Measurements from ENCODE around the gene SP7.
"Not testable (repeated sequence)": the region's sequence is repeated elsewhere in the genome, so short reads cannot be mapped to it uniquely, and the experiment has no call there.

SP7 gene
- 0 to 0.09 (median 0) reads per million in 18 experiments for total RNA-seq

DNA sequence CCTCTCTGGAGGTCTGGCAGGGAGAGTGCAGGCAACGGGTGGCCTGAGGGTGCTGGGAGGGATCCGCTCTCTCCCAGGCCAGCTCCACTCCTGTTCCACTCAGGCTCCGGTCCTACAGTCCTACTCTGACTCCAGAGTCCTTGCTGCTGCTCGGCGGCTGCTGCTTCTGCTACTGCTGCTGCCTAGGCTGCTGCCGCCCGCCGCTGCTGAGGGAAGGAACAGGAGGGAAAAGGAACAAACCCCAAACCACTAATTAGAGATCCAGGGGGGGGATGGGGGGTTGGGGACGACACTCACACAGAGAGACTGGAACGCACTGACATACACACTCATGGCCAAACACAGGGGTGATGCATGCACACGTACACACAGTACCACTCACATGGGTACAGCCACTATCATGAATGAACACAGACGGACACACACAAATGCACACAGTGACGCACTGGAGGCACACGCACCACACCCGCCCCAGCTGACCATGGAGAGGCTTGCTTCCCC, at the start of gene SP7:
TSS of gene SP7 (minus strand) at position 174 of the 501 bp plus-strand sequence. CDS start 708 bp downstream, outside the sequence.
- peak in 1 of 2 donors; percentile 44 for DNase-seq

DNA sequence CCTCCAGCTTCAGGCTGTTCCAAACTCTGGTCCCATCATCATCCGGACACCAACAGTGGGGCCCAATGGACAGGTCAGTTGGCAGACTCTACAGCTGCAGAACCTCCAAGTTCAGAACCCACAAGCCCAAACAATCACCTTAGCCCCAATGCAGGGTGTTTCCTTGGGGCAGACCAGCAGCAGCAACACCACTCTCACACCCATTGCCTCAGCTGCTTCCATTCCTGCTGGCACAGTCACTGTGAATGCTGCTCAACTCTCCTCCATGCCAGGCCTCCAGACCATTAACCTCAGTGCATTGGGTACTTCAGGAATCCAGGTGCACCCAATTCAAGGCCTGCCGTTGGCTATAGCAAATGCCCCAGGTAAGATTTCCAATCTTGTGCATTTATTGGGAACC, 47.1 kb upstream of the SP7 start:
- no peak for DNase-seq

DNA sequence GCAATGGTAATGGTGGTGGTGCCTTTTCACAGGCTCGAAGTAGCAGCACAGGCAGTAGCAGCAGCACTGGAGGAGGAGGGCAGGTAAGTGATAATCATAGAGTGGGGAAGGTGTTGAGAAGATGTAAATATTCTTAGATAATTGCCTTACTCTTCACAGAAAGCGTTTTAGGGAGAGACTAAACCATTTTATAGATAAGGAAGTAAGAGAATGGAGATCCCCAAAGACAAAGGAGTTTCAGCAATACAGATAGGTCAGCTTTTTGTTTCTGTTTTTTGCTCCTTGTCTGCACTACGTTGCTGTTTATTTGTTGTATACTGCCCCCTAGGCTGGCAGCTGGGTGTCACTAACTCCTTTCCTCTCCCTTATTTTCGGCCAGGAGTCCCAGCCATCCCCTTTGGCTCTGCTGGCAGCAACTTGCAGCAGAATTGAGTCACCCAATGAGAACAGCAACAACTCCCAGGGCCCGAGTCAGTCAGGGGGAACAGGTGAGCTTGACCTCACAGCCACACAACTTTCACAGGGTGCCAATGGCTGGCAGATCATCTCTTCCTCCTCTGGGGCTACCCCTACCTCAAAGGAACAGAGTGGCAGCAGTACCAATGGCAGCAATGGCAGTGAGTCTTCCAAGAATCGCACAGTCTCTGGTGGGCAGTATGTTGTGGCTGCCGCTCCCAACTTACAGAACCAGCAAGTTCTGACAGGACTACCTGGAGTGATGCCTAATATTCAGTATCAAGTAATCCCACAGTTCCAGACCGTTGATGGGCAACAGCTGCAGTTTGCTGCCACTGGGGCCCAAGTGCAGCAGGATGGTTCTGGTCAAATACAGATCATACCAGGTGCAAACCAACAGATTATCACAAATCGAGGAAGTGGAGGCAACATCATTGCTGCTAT, 45.8 kb upstream of the SP7 start:
- DNase-seq, result peak; percentile 86

DNA sequence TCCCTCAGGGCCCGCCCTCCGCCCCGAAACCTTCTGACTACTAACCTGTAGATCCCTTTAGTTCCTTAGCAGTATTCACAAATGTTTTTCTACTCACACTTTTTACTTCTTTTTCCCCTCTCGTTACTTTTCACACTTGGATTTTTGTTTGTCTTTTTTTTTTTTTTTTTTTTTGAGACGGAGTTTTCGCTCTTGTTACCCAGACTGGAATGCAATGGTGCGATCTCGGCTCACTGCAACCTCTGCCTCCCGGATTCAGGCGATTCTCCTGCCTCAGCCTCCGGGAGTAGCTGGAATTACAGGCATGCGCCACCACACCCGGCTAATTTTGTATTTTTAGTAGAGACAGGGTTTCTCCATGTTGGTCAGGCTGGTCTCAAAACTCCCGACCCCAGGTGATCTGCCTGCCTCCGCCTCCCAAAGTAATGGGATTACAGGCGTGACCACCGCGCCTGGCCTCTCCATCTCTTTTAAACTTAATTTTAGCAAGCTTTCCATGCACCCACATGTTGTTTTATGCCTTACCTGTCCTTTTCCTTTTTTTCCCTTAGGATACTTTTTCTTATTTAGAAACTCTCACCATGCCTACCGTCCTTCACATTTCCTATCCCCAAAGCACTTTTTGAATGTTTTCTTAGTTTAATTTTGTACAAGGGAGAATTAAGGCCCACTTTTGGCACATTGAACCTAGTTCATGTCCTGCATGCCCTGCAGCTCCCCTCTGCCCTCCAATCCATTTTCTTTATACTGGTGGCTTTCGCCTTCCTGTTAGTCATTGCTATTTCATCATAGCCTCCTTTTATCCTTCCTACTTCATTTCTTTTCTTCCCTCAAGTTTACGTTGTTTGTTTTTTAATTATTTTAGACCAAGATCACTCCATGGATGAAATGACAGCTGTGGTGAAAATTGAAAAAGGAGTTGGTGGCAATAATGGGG, 44.9 kb upstream of the SP7 start:
- DNase-seq, result peak; percentile 57 to 68

DNA sequence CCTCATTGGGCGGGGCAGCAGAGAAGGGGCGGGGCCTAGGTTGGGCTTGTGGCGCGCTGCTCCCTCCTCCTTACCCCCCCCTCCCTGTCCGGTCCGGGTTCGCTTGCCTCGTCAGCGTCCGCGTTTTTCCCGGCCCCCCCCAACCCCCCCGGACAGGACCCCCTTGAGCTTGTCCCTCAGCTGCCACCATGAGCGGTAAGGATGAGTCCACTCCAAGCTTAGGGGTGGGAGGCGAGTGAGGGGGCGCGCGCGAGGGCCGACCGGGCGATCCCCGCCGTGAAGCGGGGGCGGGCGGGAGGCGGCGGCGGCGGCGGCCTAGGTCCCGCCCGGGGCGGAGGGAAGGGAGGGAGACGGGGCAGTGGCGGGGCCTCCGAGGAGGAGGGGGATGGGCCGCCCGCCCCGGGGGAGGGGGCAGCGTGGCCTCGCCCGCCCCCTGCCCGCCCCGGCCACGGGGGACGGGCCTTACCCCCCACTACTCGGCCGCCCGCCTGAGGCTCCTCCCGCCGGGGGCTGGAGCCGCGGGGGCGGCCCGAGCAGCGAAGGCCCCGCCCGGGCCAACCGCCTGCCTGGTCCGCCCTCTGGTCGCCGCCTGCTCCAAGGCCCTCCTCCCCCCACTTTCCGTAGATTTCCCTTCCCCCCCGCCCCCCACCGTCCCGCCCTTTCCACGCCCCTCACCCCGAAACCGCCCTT, 44.1 kb upstream of the SP7 start, which contains the start of gene SP1:
TSS of gene SP1 (plus strand) at position 73 of the 690 bp plus-strand sequence. CDS start at position 189, 116 bp downstream.
- peak; percentile 93 to 95 for DNase-seq

DNA sequence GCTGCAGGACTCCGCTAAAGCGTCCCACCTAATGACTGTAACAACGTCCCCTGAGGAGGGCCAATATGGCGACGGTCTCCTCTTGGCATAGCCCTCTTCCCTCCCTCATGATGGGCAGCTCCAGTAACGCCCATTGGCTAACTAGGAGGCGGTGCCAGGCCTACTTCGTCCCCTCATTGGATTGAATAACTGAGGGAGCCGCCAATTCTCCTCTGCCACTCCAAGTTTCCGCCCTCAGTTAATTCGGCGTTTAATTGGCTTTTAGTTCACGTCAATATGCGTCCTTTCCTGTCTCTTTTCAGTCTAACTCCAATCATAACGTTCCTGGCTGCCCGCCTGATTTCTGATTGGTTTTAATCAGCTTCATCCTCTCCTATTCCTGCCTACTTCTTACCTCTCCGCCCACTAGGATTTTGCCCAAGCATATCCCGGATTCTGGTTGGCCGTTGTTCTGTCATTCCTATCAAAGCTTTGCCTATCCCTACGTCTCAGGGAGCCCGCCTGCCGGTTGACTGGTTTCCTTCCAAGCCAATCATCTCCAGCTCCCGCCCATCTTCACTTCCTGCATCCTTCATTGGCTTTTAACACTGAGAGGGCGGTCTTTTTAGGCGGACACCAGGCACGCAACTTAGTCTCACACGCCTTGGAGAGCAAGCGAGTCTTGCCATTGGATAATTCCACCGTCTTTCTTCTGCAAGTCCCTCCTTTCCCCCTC, 43.4 kb upstream of the SP7 start:
- DNase-seq, result peak; percentile 100

DNA sequence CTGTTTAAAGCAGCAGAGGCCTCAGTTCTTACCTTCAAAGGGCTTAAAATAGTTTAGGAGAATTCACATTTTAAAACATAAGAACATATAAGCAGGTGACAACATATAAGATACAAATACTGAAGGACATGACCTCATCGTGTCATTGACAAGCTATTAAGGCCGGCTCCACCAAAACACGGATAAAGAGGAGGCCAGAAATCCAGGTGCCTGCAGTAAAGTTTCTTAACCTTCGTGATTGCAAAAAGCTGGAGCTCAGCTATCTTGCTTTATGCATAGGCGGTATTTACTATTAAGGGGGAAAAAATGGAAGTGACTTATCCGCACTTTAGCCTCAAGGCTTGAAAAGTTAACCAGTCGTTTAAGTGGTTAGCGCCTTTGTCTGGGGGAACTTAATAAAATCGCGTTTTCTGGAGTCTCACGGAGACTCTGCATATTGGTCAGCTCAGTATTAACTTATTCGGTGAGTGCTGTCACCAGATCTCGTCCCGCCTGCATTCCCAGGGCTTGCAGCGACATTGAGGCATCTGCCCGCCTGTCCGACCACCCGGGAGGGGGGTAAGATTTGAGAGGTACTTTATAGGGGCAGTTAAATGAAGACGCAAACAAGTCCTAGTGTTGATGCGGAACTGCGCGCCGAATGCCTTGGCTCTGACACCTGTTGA, 42.7 kb upstream of the SP7 start:
- DNase-seq, result peak in 1 of 2 donors; percentile 7

DNA sequence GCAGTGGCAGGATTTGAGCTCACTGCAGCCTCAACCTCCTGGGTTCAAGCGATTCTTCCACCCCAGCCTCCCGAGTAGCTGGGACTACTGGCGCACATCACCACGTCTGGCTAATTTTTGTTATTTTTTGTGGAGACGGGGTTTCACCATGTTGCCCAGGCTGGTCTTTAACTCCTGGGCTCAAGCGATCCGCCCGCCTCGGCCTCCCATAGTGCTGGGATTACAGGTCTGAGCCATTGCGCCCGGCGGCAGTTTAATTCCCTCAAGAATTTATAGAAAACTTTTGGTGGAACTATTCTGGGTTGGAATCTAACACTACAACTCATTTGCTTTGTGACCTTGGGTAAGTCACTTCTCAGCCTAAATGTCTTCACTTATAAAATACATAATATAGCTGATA, 42.1 kb upstream of the SP7 start:
- DNase-seq, result no peak

DNA sequence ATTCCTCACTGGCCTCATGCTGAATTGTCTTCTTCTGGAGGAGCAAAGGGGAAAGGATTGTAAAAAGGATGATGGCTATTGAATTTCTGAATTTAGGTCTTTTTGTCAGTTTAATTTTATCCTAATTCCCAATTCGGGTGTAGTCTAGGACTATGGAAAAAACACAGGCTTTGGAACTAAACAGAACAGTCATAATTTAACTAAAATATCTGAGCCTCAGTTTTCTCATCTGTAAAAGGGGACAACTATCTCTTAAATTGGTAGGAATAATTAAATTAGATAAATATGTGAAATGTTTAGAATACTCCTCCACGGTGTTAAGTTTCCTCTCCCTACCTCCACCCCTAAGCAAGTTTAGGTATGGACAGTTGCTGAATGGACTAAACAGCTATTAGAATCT, 40.6 kb upstream of the SP7 start:
- DNase-seq, result no peak

DNA sequence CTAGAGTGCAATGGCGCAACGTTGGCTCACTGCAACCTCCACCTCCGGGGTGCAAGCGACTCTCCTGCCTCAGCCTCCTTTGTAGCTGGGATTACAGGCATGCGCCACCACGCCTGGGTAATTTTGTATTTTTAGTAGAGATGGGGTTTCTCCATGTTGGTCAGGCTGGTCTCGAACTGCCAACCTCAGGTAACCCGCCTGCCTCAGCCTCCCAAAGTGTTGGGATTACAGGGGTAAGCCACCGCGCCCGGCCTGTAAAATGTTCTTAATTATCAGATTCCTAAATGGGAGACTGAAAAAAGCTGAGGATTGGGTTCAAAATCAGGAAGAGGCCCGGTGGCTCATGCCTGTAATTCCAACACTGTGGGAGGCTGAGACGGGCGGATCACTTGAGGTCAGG, 38.1 kb upstream of the SP7 start:
- not testable (repeated sequence) for DNase-seq

DNA sequence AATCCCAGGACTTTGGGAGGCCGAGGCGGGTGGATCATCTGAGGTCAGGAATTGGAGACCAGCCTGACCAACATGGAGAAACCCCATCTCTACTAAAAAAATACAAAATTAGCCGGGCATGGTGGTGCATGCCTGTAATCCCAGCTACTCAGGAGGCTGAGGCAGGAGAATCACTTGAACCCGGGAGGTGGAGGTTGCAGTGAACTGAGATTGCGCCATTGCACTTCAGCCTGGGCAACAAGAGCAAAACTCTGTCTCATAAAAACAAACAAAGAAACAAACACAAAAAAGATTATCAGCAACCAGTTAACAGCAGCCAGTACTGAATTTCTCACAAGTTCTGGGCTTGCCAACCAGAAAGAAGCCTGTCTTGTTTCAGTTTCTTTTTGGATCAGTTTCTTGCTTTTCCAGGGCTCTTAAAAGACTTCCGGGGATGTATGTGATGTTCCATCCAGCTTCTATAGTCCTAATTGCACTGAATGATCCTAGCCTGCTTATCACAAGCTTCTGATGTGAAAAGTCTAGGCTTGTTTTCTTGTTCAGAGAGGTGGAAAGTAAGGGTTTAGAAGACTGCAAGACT, 37.5 kb upstream of the SP7 start:
- DNase-seq, result not testable (repeated sequence)

DNA sequence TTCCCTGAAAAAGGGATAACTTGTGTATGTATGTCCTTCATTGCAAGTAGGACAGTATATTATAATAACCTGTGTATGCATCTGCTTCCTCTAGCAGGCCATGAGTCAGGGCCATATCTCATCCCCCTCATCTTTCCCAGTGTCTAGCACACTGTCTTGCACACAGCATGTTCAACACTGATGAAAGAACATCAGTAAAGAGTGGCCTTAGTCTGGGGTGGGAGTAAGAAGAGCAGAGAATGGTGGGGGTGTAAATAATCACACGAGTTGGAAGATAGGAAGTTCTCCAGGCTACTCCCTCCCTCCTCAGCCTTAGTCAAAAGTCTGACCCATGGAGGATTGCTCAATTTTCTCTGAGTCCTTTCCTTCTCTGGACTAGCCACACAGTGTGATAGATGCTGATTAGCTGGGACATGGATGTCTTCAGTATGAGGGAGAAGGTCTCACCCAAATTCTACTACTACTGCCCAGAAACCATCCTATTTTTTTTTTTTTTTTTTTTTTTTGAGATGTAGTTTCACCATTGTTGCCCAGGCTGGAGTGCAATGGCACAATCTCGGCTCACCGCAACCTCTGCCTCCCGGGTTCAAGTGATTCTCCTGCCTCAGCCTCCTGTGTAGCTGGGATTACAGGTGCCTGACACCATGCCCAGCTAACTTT, 29.2 kb upstream of the SP7 start:
- peak; percentile 93 to 95 for DNase-seq

DNA sequence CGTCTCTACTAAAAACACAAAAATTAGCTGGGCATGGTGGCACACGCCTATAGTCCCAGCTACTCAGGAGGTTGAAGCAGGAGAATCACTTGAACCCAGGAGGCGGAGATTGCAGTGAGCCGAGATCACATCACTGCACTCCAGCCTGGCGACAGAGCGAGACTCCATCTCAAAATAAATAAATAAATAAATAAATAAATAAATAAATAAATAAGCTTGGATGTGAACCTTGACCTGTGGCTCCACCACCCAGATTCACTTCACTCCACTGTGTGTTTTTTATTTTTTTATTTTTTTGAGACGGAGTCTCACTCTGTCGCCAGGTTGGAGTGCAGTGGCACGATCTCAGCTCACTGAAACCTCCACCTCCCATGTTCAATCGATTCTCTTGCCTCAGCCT, 25.5 kb upstream of the SP7 start:
- DNase-seq, result not testable (repeated sequence)

DNA sequence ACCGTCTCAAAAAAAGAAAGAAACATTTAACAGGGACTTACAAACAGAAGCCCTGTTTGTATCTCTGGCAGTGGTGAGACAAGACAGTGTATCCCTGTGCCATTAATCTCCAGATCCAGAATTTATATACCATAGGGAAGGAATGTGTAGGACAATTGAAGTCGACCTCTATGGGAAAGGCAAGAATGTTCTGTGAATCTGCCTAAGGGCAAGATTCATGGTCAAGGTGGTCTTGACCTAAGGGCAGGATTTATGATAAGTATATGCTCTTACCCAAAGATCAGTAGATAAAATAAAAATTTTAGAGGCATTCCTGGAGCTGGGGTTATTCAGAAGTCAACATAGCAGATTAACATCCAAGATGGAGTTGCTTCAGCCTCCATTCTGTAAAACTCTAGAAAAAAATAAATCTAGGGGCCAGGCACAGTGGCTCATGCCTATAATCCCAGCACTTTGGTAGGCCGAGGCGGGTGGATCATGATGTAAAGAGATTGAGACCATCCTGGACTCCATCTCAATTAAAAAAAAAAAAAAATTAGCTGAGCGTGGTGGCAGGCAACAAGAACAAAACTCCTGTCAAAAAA, 22.8 kb upstream of the SP7 start:
- no peak for DNase-seq

DNA sequence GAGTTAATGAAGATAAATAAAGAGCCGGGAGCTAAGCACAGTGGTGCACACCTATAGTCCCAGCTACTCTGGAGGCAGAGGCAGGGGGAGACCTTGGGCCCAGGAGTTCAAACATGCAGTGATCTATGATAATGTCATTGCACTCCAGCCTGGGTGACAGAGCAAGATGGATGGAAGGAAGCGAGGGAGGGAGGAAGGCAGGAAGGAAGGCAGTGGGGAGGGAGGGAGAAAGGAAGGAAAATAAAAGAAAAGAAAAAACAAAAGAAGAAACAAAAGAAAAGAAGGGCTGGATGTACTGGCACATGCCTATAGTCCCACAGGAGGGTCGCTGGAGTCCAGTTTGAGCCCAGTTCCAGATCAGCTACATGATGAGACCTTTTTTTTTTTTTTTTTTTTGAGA, 19.0 kb upstream of the SP7 start:
- DNase-seq, result no peak

DNA sequence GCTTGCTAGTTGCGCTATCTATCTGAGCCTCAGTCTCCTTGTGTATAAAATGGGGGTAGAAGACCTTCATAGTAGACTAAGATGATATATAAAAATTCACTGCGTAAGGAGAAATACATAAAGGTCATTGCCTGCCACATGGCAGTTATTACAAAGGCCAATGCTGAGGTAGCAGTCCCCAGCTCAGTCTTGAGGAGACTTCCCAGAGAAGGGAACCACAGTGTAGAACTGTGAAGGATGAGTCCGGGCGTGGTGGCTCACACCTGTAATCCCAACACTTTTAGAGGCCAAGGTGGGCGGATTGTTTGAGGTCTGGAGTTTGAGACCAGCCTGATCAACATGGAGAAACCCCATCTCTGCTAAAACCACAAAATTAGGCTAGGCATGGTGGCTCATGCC, 17.1 kb upstream of the SP7 start:
- DNase-seq, result peak; percentile 24 to 59

DNA sequence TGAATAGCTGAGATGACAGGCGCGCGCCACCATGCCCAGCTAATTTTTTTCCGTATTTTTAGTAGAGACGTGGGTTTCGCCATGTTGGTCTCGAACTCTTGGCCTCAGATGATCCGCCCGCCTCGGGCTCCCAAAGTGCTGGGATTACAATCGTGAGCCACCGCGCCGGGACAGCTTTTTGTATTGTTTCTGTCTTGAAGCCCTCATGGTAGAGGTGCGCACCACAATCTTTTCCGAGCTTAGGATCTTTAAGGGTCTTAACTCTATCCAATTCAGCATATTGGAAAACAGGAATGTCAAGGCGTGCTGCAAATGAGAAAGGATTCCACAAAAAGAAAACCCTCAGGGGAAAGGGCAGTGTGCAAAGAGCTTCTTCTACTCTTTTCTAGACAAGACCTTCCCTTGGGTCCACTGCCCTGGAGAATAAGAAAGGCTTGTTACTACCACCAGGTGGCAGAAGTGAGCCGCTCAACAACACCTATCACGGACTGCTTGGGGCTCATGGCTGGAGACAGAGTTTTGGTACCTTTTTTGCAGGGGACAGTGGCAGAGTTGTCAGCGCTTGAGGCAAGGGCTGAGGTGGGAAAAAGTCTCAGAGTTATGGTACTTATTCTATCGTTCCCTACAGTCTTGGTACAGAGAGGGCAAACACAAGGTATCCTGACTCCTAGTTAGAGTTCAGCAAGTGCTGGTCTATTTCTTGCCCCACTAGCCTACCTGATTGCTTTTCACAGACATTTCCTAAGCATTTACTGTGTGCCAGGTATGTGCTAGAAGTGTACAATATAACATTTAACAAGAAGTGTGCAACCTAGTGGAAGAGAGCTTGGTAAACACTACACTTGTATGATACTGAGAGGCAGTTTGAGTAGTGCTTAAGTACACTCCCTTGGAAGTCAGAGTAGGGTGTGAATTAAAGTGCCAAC, 16.4 kb upstream of the SP7 start:
- peak; percentile 90 to 93 for DNase-seq

DNA sequence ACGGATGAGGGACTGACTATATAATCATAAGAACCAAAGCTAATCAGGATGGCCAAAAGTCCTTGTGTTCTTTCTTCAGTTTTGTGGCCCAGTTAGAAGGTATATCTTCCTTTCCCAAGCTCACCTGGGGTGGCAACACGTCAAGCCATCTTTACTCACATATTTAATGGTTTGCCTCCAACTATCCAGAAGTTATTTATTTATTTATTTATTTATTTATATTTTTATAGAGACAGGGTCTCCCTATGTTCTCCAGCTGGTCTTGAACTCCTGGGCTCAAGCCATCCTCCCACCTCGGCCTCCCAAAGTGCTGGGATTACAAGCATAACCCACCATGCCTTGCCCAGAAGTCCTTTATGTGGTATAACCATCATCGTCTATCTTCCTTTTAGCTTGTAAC, 11.8 kb upstream of the SP7 start:
- no peak for DNase-seq

DNA sequence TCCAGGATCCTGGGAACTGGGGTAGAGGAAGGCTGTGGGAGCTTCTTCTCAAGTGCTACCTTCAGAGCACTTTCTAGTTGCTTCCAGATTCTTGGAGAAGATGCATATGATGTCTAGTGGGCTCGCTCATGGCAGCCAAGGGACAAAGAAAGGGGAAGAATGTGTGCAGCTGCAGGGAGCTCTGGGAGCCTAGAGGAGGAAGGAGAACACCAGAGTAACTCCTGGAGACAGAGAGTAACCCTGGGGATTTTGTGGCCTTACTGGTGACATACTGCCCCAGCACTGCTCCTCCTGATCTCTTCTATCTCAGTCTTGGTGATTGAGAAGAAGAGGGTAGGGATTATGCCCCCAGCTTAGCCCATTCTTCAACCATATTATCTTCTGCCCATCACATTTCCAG, 10.3 kb upstream of the SP7 start:
- DNase-seq, result peak; percentile 29 to 59

All from inflammatory macrophage (primary cell).